HepG2 (cell line): ENCODE data around the gene GAS2. TPM values are rescaled to one million over a fixed set of nuclear protein-coding genes. Genes with fewer than 3 reads are reported as not detected.
A peak's percentile ranks its signal among the peaks of the same experiment; 100 is the strongest.

ENCODE experiments used
- ARHGAP35 ChIP-seq: sonication (generic); formaldehyde crosslinking; IDR thresholded peaks from 2 replicates; pipeline ENCODE4 v1.9.0; 2022; ENCODE audit warnings: mild to moderate bottlenecking, inconsistent platforms, moderate library complexity, missing genetic modification reagents, borderline replicate concordance
- FIP1L1 ChIP-seq: fragments of 200-400 bp; formaldehyde crosslinking; IDR thresholded peaks from 2 replicates; pipeline ENCODE4 v1.6.1; 2018; ENCODE audit warnings: low read depth, mild to moderate bottlenecking, low read length, moderate library complexity, borderline replicate concordance; ENCODE audit not compliant: insufficient read depth
- FOXM1 ChIP-seq: sonication (generic); formaldehyde crosslinking; IDR thresholded peaks from 2 replicates; pipeline ENCODE4 v1.5.0; 2020; ENCODE audit warnings: missing genetic modification reagents
- GPN1 ChIP-seq: sonication (generic); formaldehyde crosslinking; IDR thresholded peaks from 2 replicates; pipeline ENCODE4 v1.5.1; 2020; ENCODE audit warnings: missing genetic modification reagents, borderline replicate concordance
- KLF9 ChIP-seq: IDR thresholded peaks from 2 replicates; pipeline ENCODE4 v1.6.1; 2016; ENCODE audit warnings: low read depth
- MTF2 ChIP-seq: sonication (generic); formaldehyde crosslinking; IDR thresholded peaks from 2 replicates; pipeline ENCODE4 v1.5.0; 2020; ENCODE audit warnings: missing genetic modification reagents, borderline replicate concordance
- POLR2AphosphoS5 ChIP-seq: IDR thresholded peaks from 2 replicates; pipeline ENCODE4 v1.6.1; 2012; ENCODE audit warnings: low read depth, low read length
- SKI ChIP-seq: fragments of 450-650 bp; IDR thresholded peaks from one replicate; pipeline ENCODE4 v1.6.1; 2018; ENCODE audit warnings: mild to moderate bottlenecking; ENCODE audit not compliant: partially characterized antibody
- SMAD9 ChIP-seq: sonication (generic); formaldehyde crosslinking; IDR thresholded peaks from 2 replicates; pipeline ENCODE4 v1.5.1; 2020; ENCODE audit warnings: mild to moderate bottlenecking, missing genetic modification reagents
- ZBTB42 ChIP-seq: sonication (generic); formaldehyde crosslinking; IDR thresholded peaks from 2 replicates; pipeline ENCODE4 v1.5.0; 2020; ENCODE audit warnings: mild to moderate bottlenecking, missing genetic modification reagents
- ZNF230 ChIP-seq: sonication (generic); formaldehyde crosslinking; IDR thresholded peaks from 2 replicates; pipeline ENCODE4 v1.4.0; 2020; ENCODE audit warnings: mild to moderate bottlenecking, missing genetic modification reagents
- ZNF670 ChIP-seq: sonication (generic); formaldehyde crosslinking; IDR thresholded peaks from 2 replicates; pipeline ENCODE4 v1.8.0; 2022; ENCODE audit warnings: mild to moderate bottlenecking, missing genetic modification reagents, borderline replicate concordance
- ZNF776 ChIP-seq: sonication (generic); formaldehyde crosslinking; IDR thresholded peaks from 2 replicates; pipeline ENCODE4 v1.4.0; 2020; ENCODE audit warnings: mild to moderate bottlenecking, missing genetic modification reagents
- polyA plus RNA-seq, 8 experiments: library from polyadenylated mRNA; depleted of rRNA in 3 of 8; stranded (reverse) in 7 of 8; unstranded in 1 of 8; fragments of >200 nt; fragmentation: Illumina TruSeq in 4 of 8; extraction: Trizol in 4 of 8; gene quantifications; 2 replicates each; pipeline versions ENCODE4 v1.2.1 to v1.2.3, GENCODE V29; 2011 to 2016; ENCODE audit warnings: low read depth in 4 of 8, missing spikeins in 1 of 8, mixed read lengths in 1 of 8; ENCODE audit not compliant: insufficient read depth in 1 of 8
- total RNA-seq, 5 experiments: library from RNA; depleted of rRNA; stranded (reverse); fragments of >200 nt; fragmentation: Illumina TruSeq; extraction: Trizol; gene quantifications; 2 replicates each; pipeline ENCODE4 v1.2.3, GENCODE V29; 2016; ENCODE audit warnings: low read depth in 1 of 5
- TF ChIP-seq, protein P1 (sequence below): sonication (generic); formaldehyde crosslinking; IDR thresholded peaks from 2 replicates; pipeline ENCODE4 v1.8.0; 2022; ENCODE audit warnings: missing genetic modification reagents, low read depth, mild to moderate bottlenecking, borderline replicate concordance
- TF ChIP-seq, protein P2 (sequence below): sonication (generic); formaldehyde crosslinking; IDR thresholded peaks from 2 replicates; pipeline ENCODE4 v1.5.1; 2020; ENCODE audit warnings: mild to moderate bottlenecking, missing genetic modification reagents, moderate library complexity
- TF ChIP-seq, protein P3 (sequence below): sonication (generic); formaldehyde crosslinking; IDR thresholded peaks from 2 replicates; pipeline ENCODE4 v1.4.0; 2020; ENCODE audit warnings: mild to moderate bottlenecking, missing genetic modification reagents
- TF ChIP-seq, protein P4 (sequence below): sonication (generic); formaldehyde crosslinking; IDR thresholded peaks from 2 replicates; pipeline ENCODE4 v1.5.0; 2020; ENCODE audit warnings: missing genetic modification reagents

GAS2 gene
- total and polyA plus RNA-seq, 2 of the 13 experiments (the other 11 are each of a cell fraction or from before 2014, with no cell fraction given), result 26.0 to 85.1 TPM

DNA sequence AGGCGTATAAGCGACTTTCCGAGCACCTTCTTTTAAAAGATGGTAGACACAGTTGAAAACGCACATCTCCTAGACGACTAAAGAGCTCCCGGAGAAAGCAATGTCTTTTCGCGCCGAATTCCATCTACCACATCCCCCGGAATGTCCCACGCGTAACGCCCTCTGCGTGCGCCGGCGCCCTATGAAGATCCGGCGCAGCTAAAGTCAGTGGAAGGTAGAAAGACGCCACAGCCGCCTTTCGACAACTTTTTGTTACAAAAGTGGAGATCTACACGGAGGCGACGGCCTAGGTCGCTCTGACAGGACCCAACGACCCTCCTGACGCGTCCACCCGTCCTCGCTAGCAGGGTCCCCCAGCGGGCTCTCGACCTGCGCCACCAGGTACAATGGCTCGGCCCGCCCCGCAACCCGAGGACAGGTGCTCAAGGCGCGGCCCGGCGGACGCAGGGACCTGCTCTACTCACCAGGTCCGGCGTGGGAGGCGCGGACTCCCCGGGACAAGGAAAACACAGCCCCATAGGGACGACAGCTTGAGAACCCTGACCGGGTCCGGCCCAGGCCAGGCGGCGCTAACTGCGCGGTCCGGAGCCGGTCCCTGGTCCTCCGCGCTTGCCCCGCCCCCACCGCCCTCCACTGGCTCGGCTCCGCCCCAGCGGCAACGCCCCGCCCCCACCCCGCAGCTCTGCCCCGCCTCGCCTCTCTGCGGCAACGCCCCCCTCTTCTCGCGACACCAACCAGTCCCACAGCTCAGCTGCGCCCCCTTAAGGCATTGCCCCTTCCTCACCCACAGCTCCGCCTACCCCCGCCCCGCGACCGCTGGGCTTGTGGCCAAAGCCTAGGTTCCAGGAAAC, 163.0 kb downstream of the GAS2 start, which contains the start of gene SVIP (continued):
- TF ChIP-seq, protein P1, sequence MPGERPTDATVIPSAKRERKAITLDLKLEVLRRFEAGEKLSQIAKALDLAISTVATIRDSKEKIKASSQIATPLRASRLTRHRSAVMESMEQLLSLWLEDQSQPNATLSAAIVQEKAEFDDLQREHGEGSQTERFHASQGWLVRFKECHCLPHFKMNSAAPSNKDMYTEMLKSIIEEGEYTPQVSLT (CRISPR knock-in tag), result no peak
- 0 out of 2 replicates have a peak, but pooled peaks have one; percentile 73 for TF ChIP-seq ZNF230 (CRISPR knock-in tag)
- TF ChIP-seq, protein P2, sequence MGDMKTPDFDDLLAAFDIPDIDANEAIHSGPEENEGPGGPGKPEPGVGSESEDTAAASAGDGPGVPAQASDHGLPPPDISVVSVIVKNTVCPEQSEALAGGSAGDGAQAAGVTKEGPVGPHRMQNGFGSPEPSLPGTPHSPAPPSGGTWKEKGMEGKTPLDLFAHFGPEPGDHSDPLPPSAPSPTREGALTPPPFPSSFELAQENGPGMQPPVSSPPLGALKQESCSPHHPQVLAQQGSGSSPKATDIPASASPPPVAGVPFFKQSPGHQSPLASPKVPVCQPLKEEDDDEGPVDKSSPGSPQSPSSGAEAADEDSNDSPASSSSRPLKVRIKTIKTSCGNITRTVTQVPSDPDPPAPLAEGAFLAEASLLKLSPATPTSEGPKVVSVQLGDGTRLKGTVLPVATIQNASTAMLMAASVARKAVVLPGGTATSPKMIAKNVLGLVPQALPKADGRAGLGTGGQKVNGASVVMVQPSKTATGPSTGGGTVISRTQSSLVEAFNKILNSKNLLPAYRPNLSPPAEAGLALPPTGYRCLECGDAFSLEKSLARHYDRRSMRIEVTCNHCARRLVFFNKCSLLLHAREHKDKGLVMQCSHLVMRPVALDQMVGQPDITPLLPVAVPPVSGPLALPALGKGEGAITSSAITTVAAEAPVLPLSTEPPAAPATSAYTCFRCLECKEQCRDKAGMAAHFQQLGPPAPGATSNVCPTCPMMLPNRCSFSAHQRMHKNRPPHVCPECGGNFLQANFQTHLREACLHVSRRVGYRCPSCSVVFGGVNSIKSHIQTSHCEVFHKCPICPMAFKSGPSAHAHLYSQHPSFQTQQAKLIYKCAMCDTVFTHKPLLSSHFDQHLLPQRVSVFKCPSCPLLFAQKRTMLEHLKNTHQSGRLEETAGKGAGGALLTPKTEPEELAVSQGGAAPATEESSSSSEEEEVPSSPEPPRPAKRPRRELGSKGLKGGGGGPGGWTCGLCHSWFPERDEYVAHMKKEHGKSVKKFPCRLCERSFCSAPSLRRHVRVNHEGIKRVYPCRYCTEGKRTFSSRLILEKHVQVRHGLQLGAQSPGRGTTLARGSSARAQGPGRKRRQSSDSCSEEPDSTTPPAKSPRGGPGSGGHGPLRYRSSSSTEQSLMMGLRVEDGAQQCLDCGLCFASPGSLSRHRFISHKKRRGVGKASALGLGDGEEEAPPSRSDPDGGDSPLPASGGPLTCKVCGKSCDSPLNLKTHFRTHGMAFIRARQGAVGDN (CRISPR knock-in tag), result peak; percentile 87
- TF ChIP-seq FOXM1 (CRISPR knock-in tag), result no peak
- no peak for TF ChIP-seq KLF9
- TF ChIP-seq, protein P3, sequence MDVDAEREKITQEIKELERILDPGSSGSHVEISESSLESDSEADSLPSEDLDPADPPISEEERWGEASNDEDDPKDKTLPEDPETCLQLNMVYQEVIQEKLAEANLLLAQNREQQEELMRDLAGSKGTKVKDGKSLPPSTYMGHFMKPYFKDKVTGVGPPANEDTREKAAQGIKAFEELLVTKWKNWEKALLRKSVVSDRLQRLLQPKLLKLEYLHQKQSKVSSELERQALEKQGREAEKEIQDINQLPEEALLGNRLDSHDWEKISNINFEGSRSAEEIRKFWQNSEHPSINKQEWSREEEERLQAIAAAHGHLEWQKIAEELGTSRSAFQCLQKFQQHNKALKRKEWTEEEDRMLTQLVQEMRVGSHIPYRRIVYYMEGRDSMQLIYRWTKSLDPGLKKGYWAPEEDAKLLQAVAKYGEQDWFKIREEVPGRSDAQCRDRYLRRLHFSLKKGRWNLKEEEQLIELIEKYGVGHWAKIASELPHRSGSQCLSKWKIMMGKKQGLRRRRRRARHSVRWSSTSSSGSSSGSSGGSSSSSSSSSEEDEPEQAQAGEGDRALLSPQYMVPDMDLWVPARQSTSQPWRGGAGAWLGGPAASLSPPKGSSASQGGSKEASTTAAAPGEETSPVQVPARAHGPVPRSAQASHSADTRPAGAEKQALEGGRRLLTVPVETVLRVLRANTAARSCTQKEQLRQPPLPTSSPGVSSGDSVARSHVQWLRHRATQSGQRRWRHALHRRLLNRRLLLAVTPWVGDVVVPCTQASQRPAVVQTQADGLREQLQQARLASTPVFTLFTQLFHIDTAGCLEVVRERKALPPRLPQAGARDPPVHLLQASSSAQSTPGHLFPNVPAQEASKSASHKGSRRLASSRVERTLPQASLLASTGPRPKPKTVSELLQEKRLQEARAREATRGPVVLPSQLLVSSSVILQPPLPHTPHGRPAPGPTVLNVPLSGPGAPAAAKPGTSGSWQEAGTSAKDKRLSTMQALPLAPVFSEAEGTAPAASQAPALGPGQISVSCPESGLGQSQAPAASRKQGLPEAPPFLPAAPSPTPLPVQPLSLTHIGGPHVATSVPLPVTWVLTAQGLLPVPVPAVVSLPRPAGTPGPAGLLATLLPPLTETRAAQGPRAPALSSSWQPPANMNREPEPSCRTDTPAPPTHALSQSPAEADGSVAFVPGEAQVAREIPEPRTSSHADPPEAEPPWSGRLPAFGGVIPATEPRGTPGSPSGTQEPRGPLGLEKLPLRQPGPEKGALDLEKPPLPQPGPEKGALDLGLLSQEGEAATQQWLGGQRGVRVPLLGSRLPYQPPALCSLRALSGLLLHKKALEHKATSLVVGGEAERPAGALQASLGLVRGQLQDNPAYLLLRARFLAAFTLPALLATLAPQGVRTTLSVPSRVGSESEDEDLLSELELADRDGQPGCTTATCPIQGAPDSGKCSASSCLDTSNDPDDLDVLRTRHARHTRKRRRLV, result no peak
- TF ChIP-seq SMAD9 (CRISPR knock-in tag), result no peak
- no peak for TF ChIP-seq ARHGAP35
- no peak for TF ChIP-seq ZBTB42 (CRISPR knock-in tag)
- no peak for TF ChIP-seq SKI
- peak; percentile 72 for TF ChIP-seq POLR2AphosphoS5
- TF ChIP-seq ZNF776 (CRISPR knock-in tag), result peak; percentile 65; the same call in 1 of the 2 replicates
- peak; percentile 86; the same call in 1 of the 2 replicates for TF ChIP-seq ZNF670 (CRISPR knock-in tag)
- no peak for TF ChIP-seq GPN1
- TF ChIP-seq MTF2, result no peak
- no peak for TF ChIP-seq FIP1L1
- TF ChIP-seq, protein P4, sequence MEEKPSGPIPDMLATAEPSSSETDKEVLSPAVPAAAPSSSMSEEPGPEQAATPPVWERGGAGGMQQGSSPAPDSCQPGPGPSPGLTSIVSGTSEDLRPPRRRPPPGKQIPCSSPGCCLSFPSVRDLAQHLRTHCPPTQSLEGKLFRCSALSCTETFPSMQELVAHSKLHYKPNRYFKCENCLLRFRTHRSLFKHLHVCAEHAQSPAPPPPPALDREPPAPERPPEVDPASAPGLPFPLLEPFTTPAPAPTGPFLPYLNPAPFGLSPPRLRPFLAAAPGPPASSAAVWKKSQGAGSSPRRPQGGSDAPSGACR (CRISPR knock-in tag), result no peak
